Measurements from ENCODE around the gene PIK3R2.
"Not testable (repeated sequence)": the region's sequence is repeated elsewhere in the genome, so short reads cannot be mapped to it uniquely, and the experiment has no call there.

Gene PIK3R2

GRCh38 chr19:18155095-18156087 lies 2.4 kb downstream of the PIK3R2 start:
- DNase-seq (ENCODE audit: low read depth in 2 of 2), result no peak

GRCh38 chr19:18156268-18156667 lies 3.3 kb downstream of the PIK3R2 start:
- no peak for DNase-seq (ENCODE audit: low read depth in 2 of 2)

- DNase-seq (ENCODE audit: low read depth in 2 of 2), result no peak
Measured at GRCh38 chr19:18156841-18157464, 4.0 kb downstream of the PIK3R2 start.

GRCh38 chr19:18157465-18158063 lies 4.6 kb downstream of the PIK3R2 start:
- no peak for DNase-seq (ENCODE audit: low read depth in 2 of 2)

- DNase-seq (ENCODE audit: low read depth in 2 of 2), result no peak
Measured at GRCh38 chr19:18158467-18158866, 5.5 kb downstream of the PIK3R2 start.

GRCh38 chr19:18159059-18159616 lies 6.2 kb downstream of the PIK3R2 start:
- not testable (repeated sequence) for DNase-seq (ENCODE audit: low read depth in 2 of 2)

GRCh38 chr19:18159810-18160209 lies 6.8 kb downstream of the PIK3R2 start:
- no peak for DNase-seq (ENCODE audit: low read depth in 2 of 2)

GRCh38 chr19:18160493-18160970 lies 7.6 kb downstream of the PIK3R2 start:
- DNase-seq (ENCODE audit: low read depth in 2 of 2), result no peak

GRCh38 chr19:18160971-18161635 lies 8.1 kb downstream of the PIK3R2 start:
- peak; percentile 71 to 72 for DNase-seq (ENCODE audit: low read depth in 2 of 2)

GRCh38 chr19:18161636-18162002 lies 8.7 kb downstream of the PIK3R2 start:
- DNase-seq (ENCODE audit: low read depth in 2 of 2), result no peak

GRCh38 chr19:18164072-18164471 lies 11.1 kb downstream of the PIK3R2 start:
- DNase-seq (ENCODE audit: low read depth in 2 of 2), result no peak

GRCh38 chr19:18165794-18166544 lies 13.0 kb downstream of the PIK3R2 start:
- no peak for DNase-seq (ENCODE audit: low read depth in 2 of 2)

GRCh38 chr19:18167011-18167410 lies 14.0 kb downstream of the PIK3R2 start:
- no peak for DNase-seq (ENCODE audit: low read depth in 2 of 2)

GRCh38 chr19:18167975-18168645 lies 15.1 kb downstream of the PIK3R2 start:
- no peak for DNase-seq (ENCODE audit: low read depth in 2 of 2)

GRCh38 chr19:18168673-18169381 lies 15.9 kb downstream of the PIK3R2 start:
- no peak for DNase-seq (ENCODE audit: low read depth in 2 of 2)

- DNase-seq (ENCODE audit: low read depth in 2 of 2), result no peak
Measured at GRCh38 chr19:18170714-18171255, 17.8 kb downstream of the PIK3R2 start.

- DNase-seq (ENCODE audit: low read depth in 2 of 2), result no peak
Measured at GRCh38 chr19:18171605-18172327, 18.8 kb downstream of the PIK3R2 start.

GRCh38 chr19:18172331-18173053 lies 19.5 kb downstream of the PIK3R2 start:
- no peak for DNase-seq (ENCODE audit: low read depth in 2 of 2)

Data from activated CD4-positive, alpha-beta T cell treated with anti-CD3 and anti-CD28 coated beads for 24 hours (primary cell).